GM12878 (cell line): ENCODE results near the gene PRPF31. TPM values are rescaled to one million over a fixed set of nuclear protein-coding genes. Genes with fewer than 3 reads are reported as not detected.

ENCODE experiments used
- ATAC-seq: fragments of 200-7000 bp; cut with Tn5 transposase; 3 replicates; pipeline ENCODE4 v1.9.1; 2020; ENCODE audit warnings: mild to moderate bottlenecking, moderate library complexity
- BruUV-seq: library from RNA; stranded (reverse); fragments of 400-500 nt; replicated peaks from 2 replicates; lab custom pipeline; 2021; lab: Mats Ljungman, UMichigan
- CTCF ChIA-PET: fragments of 300-600 bp; sonication (Branson Sonifier 250); formaldehyde crosslinking; extraction: SDS; loops from one replicate; lab custom pipeline; 2021; ENCODE audit warnings: inconsistent platforms; lab: Yijun Ruan, JAX
- POLR2A ChIA-PET: fragments of 350-600 bp; formaldehyde crosslinking; extraction: SDS; loops from one replicate; lab custom pipeline; 2021; ENCODE audit warnings: inconsistent platforms; lab: Charles Lee
- RAD21 ChIA-PET: fragments of 300-600 bp; sonication (Branson Sonifier 250); formaldehyde crosslinking; loops from one replicate; lab custom pipeline; 2023; ENCODE audit warnings: antibody characterized with exemption; ENCODE audit not compliant: unreplicated experiment; lab: Charles Lee
- SMC1A ChIA-PET: fragments of 300-600 bp; sonication (Branson Sonifier 250); formaldehyde crosslinking; loops from one replicate; lab custom pipeline; 2023; ENCODE audit not compliant: unreplicated experiment, uncharacterized antibody; lab: Charles Lee
- DNase-seq: peaks from one replicate; pipeline ENCODE4 v3.0.0-alpha.2; 2011; ENCODE audit warnings: low read depth, low spot score
- FAIRE-seq: peaks from 3 replicates; lab custom pipeline; 2011; peaks lifted over from hg19 to GRCh38; lab: Jason Lieb, UNC
- H2AFZ ChIP-seq: 2 replicates; pipeline ENCODE4 v1.6.0; 2011; ENCODE audit warnings: low read depth, low read length, control low read depth; ENCODE audit not compliant: control insufficient read depth
- H3K27ac ChIP-seq: 2 replicates; pipeline ENCODE4 v1.5.1; 2011; ENCODE audit warnings: control low read depth; ENCODE audit not compliant: control insufficient read depth, insufficient read depth
- H3K27me3 ChIP-seq, 2 experiments: replicated peaks in 1 of 2; 2 replicates each; pipeline versions ENCODE4 v1.6.0 to v1.6.1; 2011; ENCODE audit warnings: low read length in 1 of 2; ENCODE audit not compliant: control insufficient read depth in 2 of 2, insufficient read depth in 2 of 2
- H3K36me3 ChIP-seq, 2 experiments: 2 replicates each; pipeline ENCODE4 v1.5.1; 2011; ENCODE audit warnings: low read length in 1 of 2; ENCODE audit not compliant: control insufficient read depth in 2 of 2, insufficient read depth in 2 of 2
- H3K4me1 ChIP-seq: 2 replicates; pipeline ENCODE4 v1.6.1; 2011; ENCODE audit warnings: mild to moderate bottlenecking, low read length, moderate library complexity, mixed read lengths; ENCODE audit not compliant: control insufficient read depth, insufficient read depth
- H3K4me2 ChIP-seq: 2 replicates; pipeline ENCODE4 v1.6.0; 2011; ENCODE audit warnings: control low read depth; ENCODE audit not compliant: control insufficient read depth, insufficient read depth
- H3K4me3 ChIP-seq: fragments of 200-600 bp; sonication (generic); 2 replicates; pipeline ENCODE4 v1.5.1; 2016
- H3K79me2 ChIP-seq: 2 replicates; pipeline ENCODE4 v1.6.0; 2011; ENCODE audit warnings: low read length; ENCODE audit not compliant: control insufficient read depth, insufficient read depth
- H3K9ac ChIP-seq: 2 replicates; pipeline ENCODE4 v1.8.0; 2011; ENCODE audit warnings: low read length, control low read depth, mixed read lengths; ENCODE audit not compliant: control insufficient read depth, insufficient read depth
- H3K9me3 ChIP-seq: replicated peaks from 3 replicates; pipeline ENCODE4 v1.5.1; 2011; ENCODE audit warnings: mild to moderate bottlenecking, low read length; ENCODE audit not compliant: control insufficient read depth, insufficient read depth
- H4K20me1 ChIP-seq: 2 replicates; pipeline ENCODE4 v1.6.0; 2011; ENCODE audit not compliant: control insufficient read depth, insufficient read depth
- BCL11A ChIP-seq: IDR thresholded peaks from 2 replicates; pipeline ENCODE4 v1.6.1; 2011; ENCODE audit warnings: low read depth, low read length
- ETV6 ChIP-seq, 2 experiments: fragments of 450-650 bp in 1 of 2; IDR thresholded peaks in 1 of 2; conservative IDR thresholded peaks in 1 of 2; 2 replicates each; pipeline ENCODE4 v1.6.1; 2014; ENCODE audit warnings: antibody characterized with exemption in 1 of 2, borderline replicate concordance in 1 of 2, low read depth in 1 of 2, mild to moderate bottlenecking in 1 of 2, moderate library complexity in 1 of 2
- FOXM1 ChIP-seq: IDR thresholded peaks from 2 replicates; pipeline ENCODE4 v1.6.1; 2012; ENCODE audit warnings: low read depth, mild to moderate bottlenecking, inconsistent platforms, low read length, moderate library complexity
- GABPA ChIP-seq: IDR thresholded peaks from 2 replicates; pipeline ENCODE4 v1.6.1; 2014; ENCODE audit warnings: antibody characterized with exemption, low read depth, mild to moderate bottlenecking, inconsistent platforms
- MAX ChIP-seq: IDR thresholded peaks from 2 replicates; pipeline ENCODE4 v1.6.1; 2012; ENCODE audit warnings: low read depth, low read length, improper control_type of control experiment
- POU2F2 ChIP-seq: IDR thresholded peaks from 3 replicates; pipeline ENCODE4 v1.6.1; 2011; ENCODE audit warnings: low read depth, mild to moderate bottlenecking, low read length, borderline replicate concordance
- SMAD5 ChIP-seq: IDR thresholded peaks from 2 replicates; pipeline ENCODE4 v1.6.1; 2016; ENCODE audit warnings: antibody characterized with exemption, low read depth
- USF1 ChIP-seq: IDR thresholded peaks from 2 replicates; pipeline ENCODE4 v1.6.1; 2011; ENCODE audit warnings: borderline replicate concordance, low read depth, mild to moderate bottlenecking, moderate library complexity, mixed read lengths, low read length; ENCODE audit not compliant: insufficient read depth; ENCODE audit errors: extremely low read length
- ZNF384 ChIP-seq: IDR thresholded peaks from 2 replicates; pipeline ENCODE4 v1.6.1; 2012; ENCODE audit warnings: low read depth, mild to moderate bottlenecking, low read length, improper control_type of control experiment, borderline replicate concordance
- WGBS: methylation state at CpG from one replicate; pipeline ENCODE4 v1.1.6; 2016; ENCODE audit warnings: low lambda C conversion rate; ENCODE audit not compliant: insufficient replicate concordance, insufficient coverage; ENCODE audit errors: missing lambda C conversion rate; 5-methylcytosine and 5-hydroxymethylcytosine counted together
- in situ Hi-C: fragments of 300-500 bp; cut with MboI; formaldehyde crosslinking; loops from 9 replicates; pipeline ENCODE4 v1.14.3; 2018; ENCODE audit warnings: mixed read lengths
- intact Hi-C: fragments of 100-400 bp; cut with micrococcal nuclease; formaldehyde crosslinking; loops from one replicate; pipeline ENCODE4 v1.14.2; 2022; ENCODE audit not compliant: unreplicated experiment
- polyA plus RNA-seq, 11 experiments: library from polyadenylated mRNA; depleted of rRNA in 4 of 11; unstranded in 6 of 11; stranded (reverse) in 5 of 11; fragments of >200 nt; fragmentation: Nextera tagmentation in 4 of 11; fragmentation: Illumina TruSeq in 1 of 11; extraction: Ambion mirVana in 4 of 11; extraction: Trizol in 1 of 11; gene quantifications; 1 replicate in 1 of 11; 2 replicates in 10 of 11; pipeline versions ENCODE4 v1.2.1 to v1.2.3, GENCODE V29; 2011 to 2016; ENCODE audit warnings: inconsistent platforms in 2 of 11, missing spikeins in 2 of 11, low read depth in 1 of 11
- total RNA-seq, 4 experiments: library from RNA; depleted of rRNA in 3 of 4; stranded (reverse); fragments of >200 nt in 3 of 4; fragmentation: Illumina TruSeq in 1 of 4; extraction: Trizol in 1 of 4; gene quantifications; 2 replicates each; pipeline versions ENCODE4 v1.2.1 to v1.2.3, GENCODE V29; 2013 to 2021

Gene PRPF31
- total and polyA plus RNA-seq, 10 of the 15 experiments (the other 5 are each of a cell fraction or from before 2014, with no cell fraction given) = 2.7 to 170 (median 69.7) TPM

GRCh38 chr19:54127688-54128440 is 12.3 kb downstream of the PRPF31 start:
- CTCF ChIA-PET = no interaction called here
- no peaks in the 10 kb centered on the region for H3K4me1 ChIP-seq
- H3K79me2 ChIP-seq = no peaks in the 10 kb centered on the region
- H3K27ac ChIP-seq = no peak overlapping the region
- SMC1A ChIA-PET = no interaction called here
- intact Hi-C loops = no loop called here
- no peak for DNase-seq
- no peaks in the 10 kb centered on the region for H3K9me3 ChIP-seq
- H3K4me2 ChIP-seq = no peak overlapping the region
- no peak overlapping the region for H3K9ac ChIP-seq
- FAIRE-seq = no peak
- H3K27me3 ChIP-seq = no peaks in the 10 kb centered on the region
- BruUV-seq = TSS peak; percentile 31
- TF ChIP-seq ZNF384 = no peak
- TF ChIP-seq SMAD5 = no peak
- no peak for TF ChIP-seq GABPA
- no peak for TF ChIP-seq POU2F2
- no peak for TF ChIP-seq MAX
- TF ChIP-seq ETV6 (conservative IDR thresholded peaks at IDR 0.05 in 1 of 2, IDR thresholded peaks at IDR 0.05 in 1 of 2; ENCODE audit: borderline replicate concordance in 1 of 2, low read depth in 1 of 2) = no peak
- no peak for TF ChIP-seq BCL11A
- TF ChIP-seq USF1 = no peak
- TF ChIP-seq FOXM1 = no peak
- POLR2A ChIA-PET = no interaction called here
- no peak overlapping the region for H3K4me3 ChIP-seq
- H4K20me1 ChIP-seq = no peaks in the 10 kb centered on the region
- H3K36me3 ChIP-seq = peaks cover 0 to 27% of the 10 kb centered on the region in 2 experiments; a peak in 3 of 4 replicates
- no peak for ATAC-seq
- RAD21 ChIA-PET = no interaction called here
- 96% methylated on average over 27 of the region's 44 CpGs for WGBS
- H2AFZ ChIP-seq = no peak overlapping the region
- in situ Hi-C loops = loop anchor here (25.0 kb wide), 1 partner anchor 1534 kb away; the partner anchor contains the start of gene U2AF2
